HCT116 (cell line): ENCODE data around the gene NANOS1. TPM values are rescaled to one million over a fixed set of nuclear protein-coding genes. Genes with fewer than 3 reads are reported as not detected.
A peak's percentile ranks its signal among the peaks of the same experiment; 100 is the strongest.

Experiments used
- ATAC-seq: fragments of 200-7000 bp; cut with Tn5 transposase; 2 replicates; pipeline ENCODE4 v1.9.1; 2020; ENCODE audit warnings: mild to moderate bottlenecking, moderate library complexity
- BruUV-seq: library from RNA; stranded (reverse); fragments of 400-500 nt; replicated peaks from 2 replicates; lab custom pipeline; 2021; lab: Mats Ljungman, UMichigan
- CTCF ChIA-PET: fragments of 300-600 bp; sonication (Branson Sonifier 250); formaldehyde crosslinking; loops from one replicate; lab custom pipeline; 2021; ENCODE audit warnings: antibody characterized with exemption; lab: Charles Lee
- POLR2A ChIA-PET: fragments of 300-600, 350-600 bp; sonication (Branson Sonifier 250); formaldehyde crosslinking; loops from one replicate; lab custom pipeline; 2021; ENCODE audit warnings: antibody characterized with exemption; lab: Charles Lee
- RAD21 ChIA-PET, 2 experiments: fragments of 300-600 bp; sonication (Branson Sonifier 250); formaldehyde crosslinking; loops; one replicate each; lab custom pipeline; 2023; ENCODE audit warnings: low total read pairs in 2 of 2; ENCODE audit not compliant: uncharacterized antibody in 2 of 2, unreplicated experiment in 2 of 2, low non-redundant PET in 1 of 2; lab: Charles Lee
- DNase-seq: peaks from one replicate; pipeline ENCODE4 v3.0.0-alpha.2; 2010; ENCODE audit warnings: low read depth, low spot score
- H2AFZ ChIP-seq: fragments of 200-600 bp; shearing (Covaris generic), sonication (generic); 2 replicates; pipeline ENCODE4 v1.6.1; 2017; ENCODE audit warnings: low read depth, mixed run types, mixed read lengths, antibody characterized with exemption, low read length; ENCODE audit not compliant: poor library complexity, severe bottlenecking
- H3K27ac ChIP-seq: 2 replicates; pipeline ENCODE4 v1.5.1; 2012; ENCODE audit warnings: low read depth, low read length
- H3K27me3 ChIP-seq: fragments of 200-600 bp; sonication (generic); 2 replicates; pipeline ENCODE4 v1.6.1; 2016; ENCODE audit warnings: mixed run types, low read length, mixed read lengths; ENCODE audit not compliant: insufficient read depth
- H3K36me3 ChIP-seq, 2 experiments: fragments of 200-500 bp in 1 of 2; fragments of 200-600 bp in 1 of 2; sonication (Bioruptor generic) in 1 of 2; sonication (generic) in 1 of 2; 2 replicates each; pipeline versions ENCODE4 v1.5.1 to v1.6.1; 2014 to 2016; ENCODE audit warnings: low read length in 2 of 2, inconsistent platforms in 1 of 2, mixed read lengths in 1 of 2, mixed run types in 1 of 2; ENCODE audit not compliant: insufficient read depth in 2 of 2, control insufficient read depth in 1 of 2
- H3K4me1 ChIP-seq, 2 experiments: fragments of 200-600 bp in 1 of 2; sonication (generic) in 1 of 2; 2 replicates each; pipeline versions ENCODE4 v1.5.1 to v1.6.1; 2012 to 2017; ENCODE audit warnings: low read length in 2 of 2, inconsistent platforms in 1 of 2, mild to moderate bottlenecking in 1 of 2, mixed read lengths in 1 of 2, mixed run types in 1 of 2, moderate library complexity in 1 of 2; ENCODE audit not compliant: insufficient read depth in 2 of 2, control insufficient read depth in 1 of 2
- H3K4me2 ChIP-seq: fragments of 200-600 bp; sonication (generic); 2 replicates; pipeline ENCODE4 v1.6.1; 2017; ENCODE audit warnings: mixed run types, low read length, mixed read lengths
- H3K4me3 ChIP-seq, 2 experiments: fragments of 200-600 bp in 1 of 2; sonication (generic) in 1 of 2; replicated peaks in 1 of 2; 2 replicates each; pipeline ENCODE4 v1.5.1; 2011 to 2016; ENCODE audit warnings: low read length in 2 of 2, control low read depth in 1 of 2, low read depth in 1 of 2, mild to moderate bottlenecking in 1 of 2, mixed read lengths in 1 of 2, mixed run types in 1 of 2
- H3K79me2 ChIP-seq: fragments of 200-600 bp; sonication (generic); 2 replicates; pipeline ENCODE4 v1.6.1; 2017; ENCODE audit warnings: mild to moderate bottlenecking, mixed run types, low read length, moderate library complexity, mixed read lengths; ENCODE audit not compliant: insufficient read depth
- H3K9ac ChIP-seq: fragments of 200-600 bp; sonication (generic); 2 replicates; pipeline ENCODE4 v1.6.1; 2016; ENCODE audit warnings: low read length, mixed read lengths
- H3K9me2 ChIP-seq: fragments of 200-600 bp; sonication (generic), shearing (Covaris generic); 2 replicates; pipeline ENCODE4 v1.6.1; 2017; ENCODE audit warnings: mixed run types, mild to moderate bottlenecking, moderate library complexity; ENCODE audit not compliant: insufficient read depth
- H3K9me3 ChIP-seq, 2 experiments: fragments of 200-500 bp in 1 of 2; fragments of 200-600 bp in 1 of 2; sonication (Bioruptor generic) in 1 of 2; sonication (generic) in 1 of 2; 2 replicates each; pipeline ENCODE4 v1.6.1; 2014 to 2017; ENCODE audit warnings: low read length in 2 of 2, mixed read lengths in 2 of 2, inconsistent platforms in 1 of 2, low read depth in 1 of 2, mild to moderate bottlenecking in 1 of 2, mixed run types in 1 of 2, moderate library complexity in 1 of 2; ENCODE audit not compliant: control insufficient read depth in 1 of 2, insufficient read depth in 1 of 2
- H4K20me1 ChIP-seq: fragments of 200-600 bp; sonication (generic), shearing (Covaris generic); 2 replicates; pipeline ENCODE4 v1.6.1; 2017; ENCODE audit warnings: mixed run types, mild to moderate bottlenecking, moderate library complexity; ENCODE audit not compliant: insufficient read depth
- ATF3 ChIP-seq: IDR thresholded peaks from 2 replicates; pipeline ENCODE4 v1.6.1; 2012
- CEBPB ChIP-seq: IDR thresholded peaks from 2 replicates; pipeline ENCODE4 v1.6.1; 2012; ENCODE audit warnings: low read depth
- CTCF ChIP-seq, 3 experiments: fragments of 200-600 bp in 1 of 3; sonication (generic) in 1 of 3; IDR thresholded peaks in 2 of 3; conservative IDR thresholded peaks in 1 of 3; 2 replicates each; pipeline ENCODE4 v1.5.1; 2012 to 2017; ENCODE audit warnings: low read depth in 2 of 3, low read length in 2 of 3, antibody characterized with exemption in 1 of 3, borderline replicate concordance in 1 of 3, control low read depth in 1 of 3, mild to moderate bottlenecking in 1 of 3, mixed read lengths in 1 of 3, mixed run types in 1 of 3, moderate library complexity in 1 of 3; ENCODE audit not compliant: insufficient read depth in 1 of 3
- EGR1 ChIP-seq: IDR thresholded peaks from 2 replicates; pipeline ENCODE4 v1.6.1; 2012; ENCODE audit warnings: low read depth
- EZH2 ChIP-seq: fragments of 200-600 bp; sonication (generic); IDR thresholded peaks from 2 replicates; pipeline ENCODE4 v1.6.1; 2017; ENCODE audit warnings: antibody characterized with exemption, mixed run types
- EZH2phosphoT487 ChIP-seq: fragments of 200-600 bp; IDR thresholded peaks from 2 replicates; pipeline ENCODE4 v1.6.1; 2018; ENCODE audit warnings: antibody characterized with exemption, borderline replicate concordance
- MAX ChIP-seq: IDR thresholded peaks from 2 replicates; pipeline ENCODE4 v1.6.1; 2012
- RAD21 ChIP-seq: IDR thresholded peaks from 2 replicates; pipeline ENCODE4 v1.6.1; 2012; ENCODE audit warnings: low read depth, mild to moderate bottlenecking
- SP1 ChIP-seq: IDR thresholded peaks from 2 replicates; pipeline ENCODE4 v1.6.1; 2012; ENCODE audit warnings: low read depth
- SRF ChIP-seq: IDR thresholded peaks from 2 replicates; pipeline ENCODE4 v1.6.1; 2012; ENCODE audit warnings: low read depth
- TCF7L2 ChIP-seq: IDR thresholded peaks from 2 replicates; pipeline ENCODE4 v1.7.0; 2011; ENCODE audit warnings: borderline replicate concordance, inconsistent platforms; ENCODE audit not compliant: insufficient read depth, insufficient read length; ENCODE audit errors: extremely low read depth
- YY1 ChIP-seq: IDR thresholded peaks from 2 replicates; pipeline ENCODE4 v1.6.1; 2011; ENCODE audit warnings: low read length, low read depth, moderate library complexity, mild to moderate bottlenecking; ENCODE audit not compliant: insufficient replicate concordance; ENCODE audit errors: extremely low read depth
- ZBTB33 ChIP-seq: IDR thresholded peaks from 2 replicates; pipeline ENCODE4 v1.6.1; 2011; ENCODE audit warnings: mild to moderate bottlenecking, low read length, moderate library complexity; ENCODE audit not compliant: insufficient replicate concordance; ENCODE audit errors: extremely low read depth
- ZFX ChIP-seq: fragments of 450-650 bp; IDR thresholded peaks from 2 replicates; pipeline ENCODE4 v1.6.1; 2017
- ZNF274 ChIP-seq: fragments of 200-500 bp; sonication (Bioruptor generic); IDR thresholded peaks from 2 replicates; pipeline ENCODE4 v1.6.1; 2014; ENCODE audit warnings: mild to moderate bottlenecking, low read depth, low read length, inconsistent platforms
- intact Hi-C: fragments of 100-400 bp; cut with micrococcal nuclease; formaldehyde crosslinking; loops from 2 replicates; pipeline ENCODE4 v1.10.0; 2022
- total RNA-seq: library from RNA; stranded (reverse); gene quantifications from one replicate; pipeline ENCODE4 v1.2.1, GENCODE V29; 2021; ENCODE audit not compliant: unreplicated experiment

NANOS1 gene
- total RNA-seq, 1 experiment from 2014 or later, result 1.5 TPM

GRCh38 chr10:119005362-119006043 lies 24.0 kb upstream of the NANOS1 start:
- Histone ChIP-seq H3K4me2 (peak overlapping the region; percentile 27), H4K20me1 (no peaks in the 10 kb centered on the region), H3K4me3 (no peak overlapping the region), H3K27me3 (no peaks in the 10 kb centered on the region), H3K9me2 (no peaks in the 10 kb centered on the region), H3K27ac (no peak overlapping the region), H3K36me3 (no peaks in the 10 kb centered on the region), H3K9ac (no peak overlapping the region), H3K4me1 (peaks cover 16 to 36% of the 10 kb centered on the region in 2 experiments), H3K9me3 (no peaks in the 10 kb centered on the region), H2AFZ (no peak overlapping the region), H3K79me2 (no peaks in the 10 kb centered on the region)
- DNase-seq, result no peak
- RAD21 ChIA-PET, result no interaction called here
- POLR2A ChIA-PET, result no interaction called here
- intact Hi-C loops, result no loop called here
- no peak for ATAC-seq
- BruUV-seq, result no TSS peak
- TF ChIP-seq CEBPB (no peak), RAD21 (no peak), ATF3 (no peak), CTCF (IDR thresholded peaks at IDR 0.05 in 2 of 3, conservative IDR thresholded peaks at IDR 0.05 in 1 of 3; ENCODE audit: borderline replicate concordance in 1 of 3, insufficient read depth in 1 of 3, low read depth in 2 of 3, low read length in 2 of 3) (no peak), EZH2phosphoT487 (no peak), TCF7L2 (no peak), SRF (no peak), ZNF274 (no peak), EGR1 (no peak), MAX (no peak), SP1 (no peak), ZBTB33 (no peak), YY1 (no peak), ZFX (no peak), EZH2 (no peak)
- CTCF ChIA-PET, result interaction anchor here (1.6 kb wide), 1 partner anchor 11 kb away, joined by 5 read pairs; no protein-coding TSS in a partner anchor
